Transverse colon (tissue), 3 donors: Measurements from ENCODE around the gene ABCB8.

Experiments
- EP300 ChIP-seq: sonication (generic); formaldehyde crosslinking; IDR thresholded peaks from one replicate; pipeline ENCODE4 v1.6.1; 2017; ENCODE audit warnings: antibody characterized with exemption, low read depth
- POLR2A ChIP-seq: fragments of 450-650 bp; IDR thresholded peaks from one replicate; pipeline ENCODE4 v1.6.1; 2016; ENCODE audit warnings: antibody characterized with exemption, mild to moderate bottlenecking, moderate library complexity
- TF ChIP-seq, protein P1 (sequence below), 5 experiments: fragments of 200-600 bp in 3 of 5; fragments of 450-650 bp in 2 of 5; sonication (generic) in 3 of 5; IDR thresholded peaks; 1 replicate in 2 of 5; 2 replicates in 3 of 5; pipeline ENCODE4 v1.5.1; 2016 to 2017; ENCODE audit warnings: antibody characterized with exemption in 5 of 5, inconsistent platforms in 3 of 5, mild to moderate bottlenecking in 2 of 5, moderate library complexity in 1 of 5

DNA sequence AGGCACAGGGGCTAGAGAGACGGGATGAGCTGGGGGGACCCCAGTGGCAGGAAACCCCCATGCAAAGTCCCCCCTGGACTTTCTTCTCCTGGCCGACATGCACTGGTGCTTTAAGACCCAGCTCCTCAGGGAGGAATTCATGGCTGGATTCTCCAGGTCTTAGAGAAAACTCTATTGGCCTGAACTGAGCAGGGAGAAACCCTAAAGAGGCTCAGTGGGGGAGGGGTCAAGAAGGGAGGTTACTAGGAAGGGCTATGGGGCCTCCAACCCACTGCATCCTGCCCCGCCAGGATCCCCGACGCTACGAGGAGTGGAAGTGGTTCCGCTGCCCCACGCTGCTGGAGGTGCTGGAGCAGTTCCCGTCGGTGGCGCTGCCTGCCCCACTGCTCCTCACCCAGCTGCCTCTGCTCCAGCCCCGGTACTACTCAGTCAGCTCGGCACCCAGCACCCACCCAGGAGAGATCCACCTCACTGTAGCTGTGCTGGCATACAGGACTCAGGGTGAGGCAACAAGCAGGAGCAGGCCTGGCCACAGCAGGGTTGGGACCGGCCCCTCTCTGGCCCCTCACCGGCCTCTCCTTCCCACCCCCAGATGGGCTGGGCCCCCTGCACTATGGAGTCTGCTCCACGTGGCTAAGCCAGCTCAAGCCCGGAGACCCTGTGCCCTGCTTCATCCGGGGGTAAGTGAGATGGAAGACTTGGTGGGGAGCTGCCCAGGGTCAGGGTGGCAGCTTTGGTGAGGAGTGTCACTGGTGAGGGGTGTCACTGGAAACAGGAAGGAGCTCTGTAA lies 17.7 kb upstream of the ABCB8 start:
- TF ChIP-seq POLR2A (no peak), EP300 (no peak)
- TF ChIP-seq, protein P1, sequence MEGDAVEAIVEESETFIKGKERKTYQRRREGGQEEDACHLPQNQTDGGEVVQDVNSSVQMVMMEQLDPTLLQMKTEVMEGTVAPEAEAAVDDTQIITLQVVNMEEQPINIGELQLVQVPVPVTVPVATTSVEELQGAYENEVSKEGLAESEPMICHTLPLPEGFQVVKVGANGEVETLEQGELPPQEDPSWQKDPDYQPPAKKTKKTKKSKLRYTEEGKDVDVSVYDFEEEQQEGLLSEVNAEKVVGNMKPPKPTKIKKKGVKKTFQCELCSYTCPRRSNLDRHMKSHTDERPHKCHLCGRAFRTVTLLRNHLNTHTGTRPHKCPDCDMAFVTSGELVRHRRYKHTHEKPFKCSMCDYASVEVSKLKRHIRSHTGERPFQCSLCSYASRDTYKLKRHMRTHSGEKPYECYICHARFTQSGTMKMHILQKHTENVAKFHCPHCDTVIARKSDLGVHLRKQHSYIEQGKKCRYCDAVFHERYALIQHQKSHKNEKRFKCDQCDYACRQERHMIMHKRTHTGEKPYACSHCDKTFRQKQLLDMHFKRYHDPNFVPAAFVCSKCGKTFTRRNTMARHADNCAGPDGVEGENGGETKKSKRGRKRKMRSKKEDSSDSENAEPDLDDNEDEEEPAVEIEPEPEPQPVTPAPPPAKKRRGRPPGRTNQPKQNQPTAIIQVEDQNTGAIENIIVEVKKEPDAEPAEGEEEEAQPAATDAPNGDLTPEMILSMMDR (IDR thresholded peaks at IDR 0.05): no peak
